Measurements from ENCODE around the gene LRPPRC. TPM values are rescaled to one million over a fixed set of nuclear protein-coding genes. Genes with fewer than 3 reads are reported as not detected.

Gene LRPPRC
- total and polyA plus RNA-seq, 5 donors from 2014 or later: 34.0 to 48.5 (median 37.0) TPM

Other genes with a start within 250 kb of the LRPPRC start
- gene DYNC2LI1, start 221.9 kb downstream of the LRPPRC start, total RNA-seq: 2.1 TPM
- gene DYNC2LI1, start 221.9 kb downstream of the LRPPRC start, polyA plus RNA-seq: 1 to 10 TPM; 2.5 to 5.8 (median 4.4) TPM
- gene ABCG5, start 157.2 kb downstream of the LRPPRC start, total RNA-seq: not detected
- gene ABCG5, start 157.2 kb downstream of the LRPPRC start, polyA plus RNA-seq: not detected
- gene ABCG8, start 157.0 kb downstream of the LRPPRC start, total RNA-seq: not detected
- gene ABCG8, start 157.0 kb downstream of the LRPPRC start, polyA plus RNA-seq: under 1 TPM in 2 of 4 donors, not detected in 2; 0.09 to 0.10 TPM
- 91.8 TPM for gene PPM1B, start 172.9 kb upstream of the LRPPRC start, total RNA-seq
- 10 to 100 TPM; 48.9 to 62.6 (median 58.2) TPM for gene PPM1B, start 172.9 kb upstream of the LRPPRC start, polyA plus RNA-seq

Data from CD4-positive, CD25-positive, alpha-beta regulatory T cell (primary cell).